ENCODE measurements around the gene TNS3.

The TNS3 gene

DNA sequence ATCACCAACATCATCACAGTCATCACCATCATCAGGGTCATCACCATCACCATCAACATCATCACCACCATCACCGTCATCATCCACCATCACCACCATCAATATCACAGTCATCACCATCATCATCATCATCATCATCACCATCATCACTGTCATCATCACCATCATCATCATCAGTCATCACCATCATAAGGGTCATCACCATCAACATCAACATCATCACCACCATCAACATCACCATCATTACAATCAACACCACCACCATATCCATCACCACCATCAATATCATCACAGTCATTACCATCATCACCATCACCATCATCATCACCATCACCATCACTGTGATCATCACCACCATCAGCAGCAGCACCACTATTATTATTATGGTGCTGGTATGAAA is 218.9 kb downstream of the TNS3 start:
- H3K27me3 Mint-ChIP-seq, result no peaks in the 10 kb centered on the region
- ATAC-seq (replicated peaks; ENCODE audit: extremely low read depth, poor library complexity, severe bottlenecking) (no peak), DNase-seq (ENCODE audit: low spot score in 2 of 2) (no peak)
- no peak overlapping the region for H3K4me3 Mint-ChIP-seq
- no peaks in the 10 kb centered on the region for H3K36me3 Mint-ChIP-seq (ENCODE audit: insufficient read depth)
- H3K4me1 Mint-ChIP-seq, result no peaks in the 10 kb centered on the region
- no peak overlapping the region for H3K27ac Mint-ChIP-seq (ENCODE audit: low read depth)
- H3K9me3 Mint-ChIP-seq, result no peaks in the 10 kb centered on the region

DNA sequence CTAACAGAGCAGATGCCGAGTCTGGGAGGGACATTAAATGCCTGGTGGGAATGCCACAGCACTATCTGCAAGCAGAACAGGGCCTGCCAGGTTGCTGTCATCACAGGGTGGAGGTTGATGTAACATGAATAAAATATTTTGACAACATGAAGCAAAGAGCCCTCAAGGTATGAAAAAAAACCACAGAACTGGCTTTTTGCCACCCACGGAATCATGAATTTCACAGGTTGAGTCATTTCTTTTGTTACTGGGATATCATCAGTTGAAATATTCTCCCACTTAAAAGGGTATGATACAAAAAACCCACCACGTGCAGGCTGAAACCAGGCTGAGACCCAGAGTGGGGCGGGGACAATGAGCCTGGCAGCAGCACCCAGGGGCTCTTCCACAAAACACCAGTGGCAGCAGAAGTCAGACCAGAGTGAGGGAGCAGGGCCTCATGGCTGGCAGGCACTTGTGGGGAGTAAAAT is 220.1 kb downstream of the TNS3 start:
- H3K4me1 Mint-ChIP-seq, result no peaks in the 10 kb centered on the region
- H3K9me3 Mint-ChIP-seq, result no peaks in the 10 kb centered on the region
- DNase-seq (ENCODE audit: low spot score in 2 of 2) (no peak), ATAC-seq (replicated peaks; ENCODE audit: extremely low read depth, poor library complexity, severe bottlenecking) (no peak)
- H3K36me3 Mint-ChIP-seq (ENCODE audit: insufficient read depth), result no peaks in the 10 kb centered on the region
- no peaks in the 10 kb centered on the region for H3K27me3 Mint-ChIP-seq
- no peak overlapping the region for H3K27ac Mint-ChIP-seq (ENCODE audit: low read depth)
- no peak overlapping the region for H3K4me3 Mint-ChIP-seq

DNA sequence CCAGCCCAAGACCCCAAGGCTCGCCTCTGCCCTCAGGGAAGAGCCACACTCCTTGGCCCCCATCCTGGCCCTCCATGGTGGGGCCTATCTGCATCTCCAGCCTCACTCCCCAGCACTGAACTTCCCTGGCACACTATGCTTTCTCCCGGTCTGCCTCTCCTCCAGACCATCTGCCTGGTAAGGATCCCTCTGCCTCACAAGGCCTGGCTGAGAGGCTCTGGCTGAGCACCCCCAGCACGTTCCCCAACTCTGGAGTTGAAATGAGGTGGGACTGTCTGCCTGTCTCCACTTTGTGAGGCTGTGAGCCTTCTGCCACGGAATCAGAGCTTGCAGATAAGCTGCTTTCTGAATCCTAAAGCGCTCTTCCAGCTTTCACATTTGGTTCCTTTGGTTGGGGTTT is 220.7 kb downstream of the TNS3 start:
- no peak overlapping the region for H3K27ac Mint-ChIP-seq (ENCODE audit: low read depth)
- no peaks in the 10 kb centered on the region for H3K36me3 Mint-ChIP-seq (ENCODE audit: insufficient read depth)

DNA sequence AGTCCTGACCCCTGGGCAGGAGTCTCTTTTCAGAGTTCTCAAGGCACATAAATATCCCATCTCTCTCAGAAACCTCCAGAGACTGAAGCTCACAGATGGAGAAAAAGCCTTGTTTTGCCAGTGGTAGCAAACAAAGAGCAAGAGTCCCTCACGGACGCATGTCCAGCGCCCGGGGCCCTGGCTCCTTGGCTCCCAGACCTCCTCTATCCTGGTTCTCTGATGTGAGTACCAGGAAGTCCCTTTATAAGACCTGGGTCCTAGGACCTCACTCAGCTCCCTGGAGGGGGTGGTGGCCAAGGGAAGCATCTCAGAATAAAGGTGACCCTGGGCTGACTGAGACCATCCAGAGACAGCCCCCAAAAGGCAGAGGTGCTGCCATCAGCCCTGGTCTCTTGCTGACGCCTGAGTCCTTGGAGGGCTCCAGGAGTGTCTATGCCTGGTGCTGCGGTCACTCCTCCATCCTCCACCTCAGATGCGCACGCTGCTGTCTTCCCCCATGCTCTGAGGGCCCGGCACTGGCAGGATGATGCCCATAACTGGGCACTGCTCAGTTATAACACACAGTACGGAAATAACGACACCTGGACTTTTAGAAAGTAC is 221.5 kb downstream of the TNS3 start:
- DNase-seq (ENCODE audit: low spot score in 2 of 2), result no peak
- H3K27ac Mint-ChIP-seq (ENCODE audit: low read depth), result no peak overlapping the region
- no peaks in the 10 kb centered on the region for H3K9me3 Mint-ChIP-seq
- no peak for ATAC-seq (replicated peaks; ENCODE audit: extremely low read depth, poor library complexity, severe bottlenecking)
- no peak overlapping the region for H3K4me3 Mint-ChIP-seq
- H3K36me3 Mint-ChIP-seq (ENCODE audit: insufficient read depth), result no peaks in the 10 kb centered on the region
- no peaks in the 10 kb centered on the region for H3K27me3 Mint-ChIP-seq
- no peaks in the 10 kb centered on the region for H3K4me1 Mint-ChIP-seq

More for the DNA sequence above, 220.7 kb downstream of the TNS3 start:
- ATAC-seq (replicated peaks; ENCODE audit: extremely low read depth, poor library complexity, severe bottlenecking), result no peak
- Mint-ChIP-seq H3K4me3 (no peak overlapping the region), H3K27me3 (no peaks in the 10 kb centered on the region), H3K4me1 (no peaks in the 10 kb centered on the region), H3K9me3 (no peaks in the 10 kb centered on the region)
- no peak for DNase-seq (ENCODE audit: low spot score in 2 of 2)

DNA sequence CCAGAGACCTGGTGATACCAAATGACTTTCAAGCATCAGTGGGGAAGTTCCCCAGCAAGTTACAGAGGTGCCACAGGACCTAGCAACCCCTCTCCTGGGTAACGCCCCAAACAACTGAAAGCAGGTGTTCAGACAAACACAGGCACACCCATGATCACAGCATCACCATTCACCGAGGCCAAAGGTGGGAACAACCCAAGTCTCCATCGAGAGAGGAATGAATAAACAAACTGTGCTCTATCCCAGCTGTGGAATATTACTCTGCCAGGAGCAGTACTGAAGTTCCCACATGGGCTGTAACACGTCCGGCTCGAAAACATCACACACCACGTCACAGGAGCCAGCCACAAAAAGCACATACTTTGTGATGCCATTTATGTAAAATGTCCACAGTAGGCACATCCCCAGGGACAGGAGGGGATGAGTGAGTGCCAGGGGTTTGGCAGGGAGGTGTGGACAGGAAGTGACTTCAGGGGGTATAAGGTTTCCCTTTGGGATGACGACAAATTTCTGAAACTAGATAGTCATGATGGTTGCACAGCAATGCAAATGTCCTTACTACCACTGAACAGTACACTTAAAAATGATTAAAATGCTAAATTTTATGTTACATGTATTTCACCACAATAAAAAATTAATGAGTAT is 222.8 kb downstream of the TNS3 start:
- H3K27me3 Mint-ChIP-seq, result no peaks in the 10 kb centered on the region
- H3K27ac Mint-ChIP-seq (ENCODE audit: low read depth), result no peak overlapping the region
- H3K36me3 Mint-ChIP-seq (ENCODE audit: insufficient read depth), result no peaks in the 10 kb centered on the region
- ATAC-seq (replicated peaks; ENCODE audit: extremely low read depth, poor library complexity, severe bottlenecking) (no peak), DNase-seq (ENCODE audit: low spot score in 2 of 2) (no peak)
- no peaks in the 10 kb centered on the region for H3K4me1 Mint-ChIP-seq
- no peaks in the 10 kb centered on the region for H3K9me3 Mint-ChIP-seq
- no peak overlapping the region for H3K4me3 Mint-ChIP-seq

DNA sequence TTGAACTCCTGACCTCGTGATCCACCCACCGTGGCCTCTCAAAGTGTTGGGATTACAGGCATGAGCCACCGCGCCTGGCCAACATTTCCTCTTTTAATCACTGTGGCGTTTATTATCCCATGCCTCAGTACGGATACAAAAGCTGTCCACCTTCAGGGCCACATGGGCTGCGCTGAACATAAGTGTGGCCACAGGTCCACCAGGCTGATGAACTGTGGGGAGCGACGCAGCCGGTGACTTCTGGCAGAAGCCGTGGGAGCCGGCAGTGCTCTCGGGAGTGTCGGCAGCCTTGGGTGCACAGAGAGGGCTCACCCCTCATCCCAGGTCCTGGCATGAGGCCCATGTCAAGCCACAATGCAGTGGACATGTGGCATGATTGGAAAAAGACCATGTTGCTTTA is 223.6 kb downstream of the TNS3 start:
- no peak overlapping the region for H3K27ac Mint-ChIP-seq (ENCODE audit: low read depth)
- ATAC-seq (replicated peaks; ENCODE audit: extremely low read depth, poor library complexity, severe bottlenecking), result no peak

DNA sequence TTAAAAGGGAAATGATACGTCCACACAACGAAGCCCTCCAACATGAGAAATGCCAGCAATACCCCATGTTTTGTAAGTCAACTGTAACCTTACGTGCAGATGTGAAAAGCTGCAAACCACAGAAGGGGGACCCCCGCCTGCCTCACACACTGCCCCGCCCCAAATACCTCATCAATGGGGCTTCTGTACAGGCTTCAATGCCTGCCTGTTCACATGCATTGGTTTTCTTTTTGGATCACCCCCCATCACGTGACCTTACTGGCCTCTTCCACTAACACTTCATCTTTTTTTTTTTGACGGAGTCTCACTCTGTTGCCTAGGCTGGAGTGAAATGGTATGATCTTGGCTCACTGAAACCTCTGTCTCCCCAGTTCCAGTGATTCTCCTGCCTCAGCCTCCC is 224.0 kb downstream of the TNS3 start:
- Mint-ChIP-seq H3K4me3 (no peak overlapping the region), H3K9me3 (no peaks in the 10 kb centered on the region), H3K27ac (ENCODE audit: low read depth) (no peak overlapping the region), H3K27me3 (no peaks in the 10 kb centered on the region), H3K36me3 (ENCODE audit: insufficient read depth) (no peaks in the 10 kb centered on the region), H3K4me1 (no peaks in the 10 kb centered on the region)
- no peak for ATAC-seq (replicated peaks; ENCODE audit: extremely low read depth, poor library complexity, severe bottlenecking)
- DNase-seq (ENCODE audit: low spot score in 2 of 2), result no peak

More for the DNA sequence above, 223.6 kb downstream of the TNS3 start:
- no peak for DNase-seq (ENCODE audit: low spot score in 2 of 2)
- H3K36me3 Mint-ChIP-seq (ENCODE audit: insufficient read depth), result no peaks in the 10 kb centered on the region
- H3K9me3 Mint-ChIP-seq, result no peaks in the 10 kb centered on the region
- no peak overlapping the region for H3K4me3 Mint-ChIP-seq
- H3K27me3 Mint-ChIP-seq, result no peaks in the 10 kb centered on the region
- H3K4me1 Mint-ChIP-seq, result no peaks in the 10 kb centered on the region

DNA sequence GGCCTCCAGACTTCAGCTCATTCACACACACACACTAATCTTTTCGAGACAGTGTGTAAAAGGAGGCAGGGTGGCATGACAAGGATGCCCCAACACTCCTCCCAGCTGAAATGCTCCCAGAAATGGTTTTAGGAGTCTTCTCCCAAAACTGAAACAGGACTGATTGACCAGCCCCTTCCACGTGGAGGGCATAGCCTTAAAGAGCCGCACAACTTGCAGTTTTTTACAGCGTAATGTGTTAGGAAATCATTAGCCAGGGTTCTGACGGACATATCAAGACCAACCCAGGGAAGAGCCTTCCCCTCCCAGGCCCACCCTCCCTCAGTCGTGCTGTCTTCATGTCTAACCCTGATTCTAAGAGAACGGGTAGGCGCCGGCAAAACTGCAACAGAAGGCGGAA is 224.6 kb downstream of the TNS3 start:
- ATAC-seq (replicated peaks; ENCODE audit: extremely low read depth, poor library complexity, severe bottlenecking) (no peak), DNase-seq (ENCODE audit: low spot score in 2 of 2) (no peak)
- Mint-ChIP-seq H3K4me3 (no peak overlapping the region), H3K4me1 (no peaks in the 10 kb centered on the region), H3K36me3 (ENCODE audit: insufficient read depth) (no peaks in the 10 kb centered on the region), H3K9me3 (no peaks in the 10 kb centered on the region), H3K27ac (ENCODE audit: low read depth) (no peak overlapping the region), H3K27me3 (no peaks in the 10 kb centered on the region)

DNA sequence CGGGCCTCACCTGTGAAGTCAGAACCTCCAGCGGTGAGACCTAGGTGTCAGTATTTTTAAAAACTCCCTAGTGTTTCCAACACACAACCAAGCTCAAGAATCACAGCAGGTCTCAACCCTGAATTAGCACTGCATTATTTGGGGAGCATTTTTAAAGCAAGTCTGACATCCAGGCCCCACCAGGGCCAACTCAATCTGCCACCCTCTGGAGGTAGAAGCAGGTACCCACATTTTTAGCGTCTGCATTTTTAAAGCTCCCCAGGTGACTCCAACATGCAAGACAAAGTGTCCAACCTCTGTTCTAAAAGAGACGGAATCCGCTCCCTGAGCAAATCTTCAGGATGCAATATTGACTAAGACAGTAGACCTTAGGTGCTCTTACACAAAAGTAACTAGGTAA is 225.7 kb downstream of the TNS3 start:
- no peak overlapping the region for H3K27ac Mint-ChIP-seq (ENCODE audit: low read depth)
- ATAC-seq (replicated peaks; ENCODE audit: extremely low read depth, poor library complexity, severe bottlenecking) (no peak), DNase-seq (ENCODE audit: low spot score in 2 of 2) (no peak)
- no peaks in the 10 kb centered on the region for H3K4me1 Mint-ChIP-seq
- H3K4me3 Mint-ChIP-seq, result no peak overlapping the region
- H3K27me3 Mint-ChIP-seq, result no peaks in the 10 kb centered on the region
- no peaks in the 10 kb centered on the region for H3K36me3 Mint-ChIP-seq (ENCODE audit: insufficient read depth)
- no peaks in the 10 kb centered on the region for H3K9me3 Mint-ChIP-seq

DNA sequence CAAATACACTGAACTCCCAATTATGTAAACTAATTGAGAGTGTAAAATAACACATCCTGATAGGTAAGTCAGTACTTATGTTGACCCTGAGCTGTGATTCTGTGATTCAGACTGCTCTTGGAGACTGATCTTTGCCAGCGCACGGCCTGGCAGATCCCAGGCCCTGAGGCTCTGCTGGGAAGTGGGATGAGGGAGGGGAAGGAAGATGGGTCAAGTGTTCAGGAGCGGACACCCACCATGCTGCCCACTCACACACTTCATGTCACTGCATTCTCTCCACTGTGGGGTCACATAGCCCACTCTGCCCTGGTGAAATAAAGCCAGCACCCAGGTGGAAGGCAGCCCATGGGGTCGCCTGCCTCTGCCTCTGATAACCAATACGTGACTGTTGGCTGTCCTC is 226.2 kb downstream of the TNS3 start:
- no peak overlapping the region for H3K4me3 Mint-ChIP-seq

DNA sequence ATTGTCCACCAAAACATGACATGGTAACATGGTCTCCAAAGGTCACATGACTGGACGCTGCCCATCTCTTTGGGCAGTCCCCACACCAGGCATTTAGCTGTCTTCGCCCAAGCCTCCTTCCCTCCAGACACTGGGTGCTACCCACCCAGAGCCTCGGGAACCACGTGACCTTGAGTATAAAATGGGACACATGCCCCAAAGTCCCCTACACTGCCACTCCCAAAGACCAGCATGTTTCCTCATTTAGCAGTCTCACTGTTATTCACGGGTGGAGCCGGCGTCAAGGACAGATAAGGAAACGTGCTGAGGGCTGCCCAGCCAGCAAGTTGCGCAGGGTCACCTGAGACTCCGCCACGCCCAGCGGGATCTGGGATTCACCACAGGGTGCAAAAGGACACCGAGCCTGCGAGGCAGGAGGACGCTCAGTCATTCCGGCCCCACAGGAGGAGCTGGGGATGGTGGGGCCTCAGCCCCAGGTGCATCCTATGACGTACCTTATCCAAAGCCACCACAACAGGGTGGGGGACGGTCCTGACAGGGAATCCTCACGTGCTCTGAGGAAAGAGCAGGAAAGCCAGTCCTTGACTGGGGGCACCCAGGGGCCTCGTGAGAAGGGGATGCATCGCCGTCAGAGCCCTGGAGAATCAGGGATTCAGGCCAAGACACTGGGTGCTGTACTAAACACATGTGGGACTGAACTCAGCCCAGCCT is 226.9 kb downstream of the TNS3 start:
- H3K36me3 Mint-ChIP-seq (ENCODE audit: insufficient read depth), result no peaks in the 10 kb centered on the region
- H3K4me1 Mint-ChIP-seq, result no peaks in the 10 kb centered on the region
- no peak overlapping the region for H3K27ac Mint-ChIP-seq (ENCODE audit: low read depth)
- H3K27me3 Mint-ChIP-seq, result no peaks in the 10 kb centered on the region
- H3K4me3 Mint-ChIP-seq, result no peak overlapping the region
- ATAC-seq (replicated peaks; ENCODE audit: extremely low read depth, poor library complexity, severe bottlenecking), result no peak
- no peak for DNase-seq (ENCODE audit: low spot score in 2 of 2)
- no peaks in the 10 kb centered on the region for H3K9me3 Mint-ChIP-seq

More for the DNA sequence above, 226.2 kb downstream of the TNS3 start:
- Mint-ChIP-seq H3K36me3 (ENCODE audit: insufficient read depth) (no peaks in the 10 kb centered on the region), H3K4me1 (no peaks in the 10 kb centered on the region), H3K9me3 (no peaks in the 10 kb centered on the region), H3K27me3 (no peaks in the 10 kb centered on the region), H3K27ac (ENCODE audit: low read depth) (no peak overlapping the region)
- ATAC-seq (replicated peaks; ENCODE audit: extremely low read depth, poor library complexity, severe bottlenecking) (no peak), DNase-seq (ENCODE audit: low spot score in 2 of 2) (no peak)

DNA sequence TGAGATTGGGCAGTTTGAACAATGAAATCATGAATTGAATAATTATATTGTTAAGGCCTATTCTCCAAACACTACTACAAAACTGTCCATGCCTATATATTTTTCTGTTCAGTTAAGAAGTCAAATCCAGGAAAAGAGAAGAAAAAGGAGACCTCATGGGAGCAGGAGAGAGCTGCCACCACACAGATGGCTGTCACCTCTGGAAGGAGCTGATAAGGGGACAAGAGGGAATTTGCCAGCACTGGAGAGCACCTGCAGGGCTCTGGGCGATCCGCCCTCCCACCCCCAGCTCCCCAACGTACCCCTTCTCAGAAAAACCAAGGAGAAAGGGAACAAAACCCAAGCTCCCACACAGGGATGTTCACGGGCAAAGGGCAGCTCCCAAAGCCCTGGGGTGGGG is 227.8 kb downstream of the TNS3 start:
- no peak overlapping the region for H3K4me3 Mint-ChIP-seq
- H3K36me3 Mint-ChIP-seq (ENCODE audit: insufficient read depth), result no peaks in the 10 kb centered on the region
- DNase-seq (ENCODE audit: low spot score in 2 of 2) (no peak), ATAC-seq (replicated peaks; ENCODE audit: extremely low read depth, poor library complexity, severe bottlenecking) (no peak)
- no peaks in the 10 kb centered on the region for H3K4me1 Mint-ChIP-seq
- H3K27me3 Mint-ChIP-seq, result no peaks in the 10 kb centered on the region
- H3K9me3 Mint-ChIP-seq, result no peaks in the 10 kb centered on the region
- H3K27ac Mint-ChIP-seq (ENCODE audit: low read depth), result no peak overlapping the region

DNA sequence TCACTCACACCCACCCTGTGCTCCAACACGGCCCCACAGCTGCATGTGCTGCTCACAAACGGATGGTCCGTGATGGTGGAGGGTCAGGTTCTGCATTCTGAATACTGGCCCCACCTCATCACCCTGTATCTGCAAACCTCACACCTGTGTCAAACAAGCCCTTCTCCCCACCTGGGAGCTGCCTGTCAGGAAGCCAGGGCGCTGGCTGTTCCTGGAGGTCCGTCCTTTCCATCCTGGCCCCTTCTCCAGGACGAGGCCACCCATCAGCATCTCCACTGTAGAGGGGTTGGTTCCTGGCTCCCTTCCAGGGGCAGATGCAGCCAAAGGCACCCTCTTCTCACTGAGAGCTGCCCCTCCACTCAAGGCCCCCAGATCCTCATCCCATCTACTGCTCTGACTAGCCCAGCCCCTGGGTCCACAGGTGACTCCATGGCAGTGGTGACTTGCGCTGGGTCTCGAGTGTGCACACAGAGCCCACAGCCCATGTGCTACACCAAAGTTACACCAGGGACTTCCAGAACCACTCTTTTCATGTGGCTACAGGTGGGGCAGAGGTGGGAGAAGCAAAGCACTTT is 229.4 kb downstream of the TNS3 start:
- Mint-ChIP-seq H3K27ac (ENCODE audit: low read depth) (no peak overlapping the region), H3K9me3 (no peaks in the 10 kb centered on the region), H3K4me1 (no peaks in the 10 kb centered on the region), H3K4me3 (no peak overlapping the region), H3K27me3 (no peaks in the 10 kb centered on the region), H3K36me3 (ENCODE audit: insufficient read depth) (peaks cover 2% of the 10 kb centered on the region)
- ATAC-seq (replicated peaks; ENCODE audit: extremely low read depth, poor library complexity, severe bottlenecking), result no peak
- no peak for DNase-seq (ENCODE audit: low spot score in 2 of 2)

All from central memory CD8-positive, alpha-beta T cell (primary cell).